ENCODE measurements around the gene SH3D19. TPM values are rescaled to one million over a fixed set of nuclear protein-coding genes. Genes with fewer than 3 reads are reported as not detected.
A peak's percentile ranks its signal among the peaks of the same experiment; 100 is the strongest.
"Not testable (repeated sequence)": the region's sequence is repeated elsewhere in the genome, so short reads cannot be mapped to it uniquely, and the experiment has no call there.

Gene SH3D19
- total RNA-seq, 2 donors from 2014 or later: 88.0 to 94.7 TPM

DNA sequence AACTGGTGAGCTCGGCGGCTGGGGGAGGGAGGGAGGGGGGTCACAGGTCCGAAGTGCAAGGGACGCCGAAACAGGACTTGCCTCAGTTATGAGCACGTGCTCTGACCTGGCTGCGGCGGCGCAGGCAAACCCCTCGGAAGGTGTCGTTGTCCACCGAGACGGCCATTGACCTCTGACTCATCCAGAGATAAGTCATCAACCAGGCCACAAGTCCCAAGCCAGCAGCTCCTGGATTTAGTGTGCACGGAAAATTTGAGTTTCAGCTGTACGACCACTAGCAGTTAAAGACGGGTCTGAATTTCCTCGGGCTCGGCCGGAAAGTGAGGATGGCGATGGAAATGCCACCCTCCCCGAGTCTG, 674 bp downstream of the SH3D19 start:
- intact Hi-C loops (cut with DNase I): no loop called here
- ATAC-seq (peak; percentile 39 to 68), DNase-seq (peak; percentile 62)

DNA sequence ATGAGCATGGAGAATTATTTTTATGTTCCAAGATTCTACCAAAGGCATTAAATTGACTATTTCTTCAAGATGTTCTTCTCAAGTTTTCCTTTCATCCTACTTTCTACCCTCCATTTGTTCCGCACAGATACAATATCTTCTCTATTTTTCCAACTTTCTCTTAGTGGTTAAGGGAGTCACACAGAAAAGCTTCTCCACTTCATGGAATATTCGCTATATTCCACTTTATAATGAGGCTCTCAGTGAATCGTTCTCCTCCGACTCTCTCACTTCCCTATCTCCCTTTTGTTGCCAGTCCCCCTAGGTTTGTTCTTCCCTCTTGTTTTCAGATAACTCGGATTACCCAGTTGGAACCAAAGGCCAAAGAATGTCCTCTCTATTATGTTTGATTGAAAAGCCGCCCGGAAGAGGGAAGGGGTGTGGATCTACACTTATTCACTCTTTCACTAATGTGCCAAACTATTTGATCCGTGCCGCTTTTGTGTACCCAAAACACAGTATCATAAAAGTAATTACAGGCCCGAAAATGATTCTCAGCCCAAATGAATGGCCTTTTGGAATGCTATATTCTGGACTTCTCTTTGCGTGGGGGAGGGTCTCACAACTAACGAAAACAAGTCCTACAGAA, 1.2 kb downstream of the SH3D19 start:
- ATAC-seq (peak in 1 of 2 donors; percentile 3), DNase-seq (no peak)
- intact Hi-C loops (cut with DNase I): no loop called here

DNA sequence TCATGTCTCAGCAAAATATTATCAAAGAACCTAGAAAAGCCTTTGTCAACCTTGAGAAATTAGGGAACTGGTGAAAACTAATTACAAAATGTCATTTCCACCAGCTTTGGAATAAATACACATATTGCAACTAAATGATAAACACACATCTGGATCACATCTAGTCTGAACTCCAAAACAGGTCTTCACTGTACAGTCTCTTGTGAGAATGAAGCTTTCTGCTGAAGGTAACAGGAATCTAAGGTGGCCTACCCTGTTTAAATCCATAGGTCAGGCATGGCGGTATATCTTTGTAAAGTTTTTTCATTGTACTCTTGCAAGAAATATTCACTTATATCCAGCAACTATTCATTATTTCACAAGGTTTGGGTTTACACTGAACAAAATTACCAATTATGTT, 1.7 kb downstream of the SH3D19 start:
- ATAC-seq (no peak), DNase-seq (no peak)
- intact Hi-C loops (cut with DNase I): no loop called here

DNA sequence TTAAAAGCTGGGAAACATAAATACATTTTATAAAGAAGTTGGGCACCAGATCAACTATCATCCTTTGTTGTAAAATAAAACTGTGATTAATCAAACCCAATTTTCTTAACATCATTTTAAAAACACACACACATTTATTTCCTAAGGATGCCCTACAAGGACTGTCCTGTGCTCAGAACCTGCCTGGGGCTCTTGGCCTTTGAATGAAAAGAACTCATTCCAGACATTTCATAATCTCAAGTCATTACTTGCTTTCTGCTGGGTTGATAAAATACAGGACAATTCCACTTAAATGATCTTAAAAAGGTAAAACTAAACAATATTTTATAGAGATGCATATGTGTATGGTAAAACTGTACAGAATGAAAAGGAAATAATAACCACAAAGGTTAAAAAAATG, 2.8 kb downstream of the SH3D19 start:
- DNase-seq: no peak
- intact Hi-C loops (cut with DNase I): no loop called here
- ATAC-seq: no peak

DNA sequence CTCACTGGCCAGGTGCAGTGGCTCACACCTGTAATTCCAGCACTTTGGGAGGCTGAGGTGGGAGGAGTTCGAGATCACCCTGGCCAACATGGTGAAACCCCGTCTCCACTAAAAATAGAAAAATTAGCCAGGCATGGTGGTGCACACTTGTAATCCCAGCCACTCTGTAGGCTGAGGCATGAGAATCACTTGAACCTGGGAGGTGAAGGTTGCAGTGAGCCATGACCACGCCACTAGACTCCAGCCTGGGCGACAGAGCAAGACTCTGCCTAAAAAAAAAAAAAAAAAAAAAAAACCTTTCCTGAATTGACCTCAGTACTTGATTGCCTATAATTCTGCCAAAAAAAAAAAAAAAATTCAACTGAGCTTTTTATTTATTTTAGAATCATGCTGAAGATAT, 3.2 kb downstream of the SH3D19 start:
- intact Hi-C loops (cut with DNase I); ATAC-seq: not testable (repeated sequence)

DNA sequence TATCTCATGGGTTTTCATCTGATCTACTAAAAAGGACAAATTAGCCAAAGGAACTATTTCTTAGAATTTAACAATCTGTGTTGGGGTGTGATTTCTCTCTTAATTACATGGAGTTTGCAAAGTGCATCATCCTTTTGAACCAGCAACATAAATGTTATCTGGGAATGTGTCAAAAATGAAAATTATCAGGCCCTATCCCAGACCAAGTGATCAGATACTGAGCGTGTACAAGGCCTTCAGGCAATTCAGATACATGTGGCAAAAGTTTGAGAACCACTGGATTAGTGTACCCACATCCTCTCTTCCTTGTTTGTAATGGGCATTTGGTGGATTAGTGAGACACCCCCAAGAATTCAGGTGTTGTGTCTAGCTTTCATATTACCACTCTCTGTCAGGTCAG, 3.8 kb downstream of the SH3D19 start:
- no peak for DNase-seq
- intact Hi-C loops (cut with DNase I): no loop called here
- no peak for ATAC-seq

More for the DNA sequence above, 3.2 kb downstream of the SH3D19 start:
- DNase-seq: not testable (repeated sequence)

DNA sequence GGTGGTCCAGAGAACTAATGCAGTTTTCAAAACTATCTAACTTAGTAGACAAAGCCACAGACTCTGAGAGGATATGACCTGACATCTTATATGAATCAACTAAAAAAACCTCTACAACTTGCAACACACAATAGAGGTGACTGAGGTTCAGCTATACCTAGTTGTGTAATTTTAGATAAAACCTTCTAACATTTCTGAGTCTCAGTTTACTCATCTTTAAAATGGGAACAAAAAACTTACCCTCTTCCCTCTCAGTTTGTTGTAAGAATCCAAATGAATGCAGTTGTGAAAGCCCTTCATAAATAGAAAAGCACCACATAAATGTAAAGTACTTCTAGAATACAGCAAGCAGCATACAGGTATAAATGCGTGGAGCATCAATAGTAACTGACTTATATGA, 5.9 kb downstream of the SH3D19 start:
- no peak for DNase-seq
- no peak for ATAC-seq
- intact Hi-C loops (cut with DNase I): no loop called here

DNA sequence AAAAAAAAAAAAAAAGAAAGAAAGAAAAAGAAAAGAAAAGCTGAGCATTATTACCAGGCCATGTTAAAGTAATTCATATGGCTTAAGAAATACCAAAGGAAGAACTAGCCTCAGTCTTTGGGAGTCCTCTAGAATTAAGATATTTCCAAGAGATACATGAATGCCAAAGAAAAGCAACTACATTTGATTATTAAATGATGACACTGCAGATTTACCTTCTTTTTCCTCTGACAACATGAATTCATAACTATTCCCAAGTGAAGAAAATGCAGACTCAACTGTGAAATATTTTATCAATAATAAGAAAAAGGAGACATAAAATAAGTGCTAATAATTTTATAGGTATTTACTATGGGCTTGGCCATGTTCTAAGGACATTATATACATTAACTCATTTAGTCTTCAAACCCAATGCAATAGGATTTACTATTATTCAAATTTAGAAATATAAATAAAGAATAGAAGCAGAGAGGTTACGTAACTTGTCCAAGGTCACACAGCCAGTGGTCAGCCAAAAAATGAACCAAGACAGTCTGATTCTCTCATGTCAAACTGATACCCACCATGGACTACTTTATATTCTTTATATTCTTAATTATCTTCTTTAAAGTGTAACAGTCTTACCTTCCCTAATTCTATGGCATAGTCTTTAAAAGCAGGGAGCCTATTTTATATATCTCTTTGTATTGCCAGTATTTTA, 6.9 kb downstream of the SH3D19 start:
- DNase-seq: no peak
- no peak for ATAC-seq
- intact Hi-C loops (cut with DNase I): no loop called here

DNA sequence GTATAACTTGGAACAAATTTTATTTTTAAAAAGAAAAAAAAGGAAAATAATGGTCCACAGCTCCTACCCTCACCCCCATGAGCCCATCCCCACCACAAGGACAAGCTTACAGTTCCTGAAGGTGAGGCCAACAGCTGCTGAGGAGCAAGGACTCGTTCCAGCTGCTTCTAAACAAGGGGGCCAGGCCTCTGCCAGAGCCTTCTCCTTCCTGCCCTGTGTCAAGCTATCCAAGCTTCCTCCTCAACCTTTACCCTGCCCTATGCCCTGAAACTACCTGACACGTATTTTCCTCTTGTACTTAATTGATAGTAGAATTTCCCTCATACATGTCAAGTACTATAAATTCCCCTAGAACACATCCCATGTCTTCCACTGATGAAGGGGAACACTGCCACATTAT, 8.8 kb downstream of the SH3D19 start:
- intact Hi-C loops (cut with DNase I): no loop called here
- no peak for ATAC-seq

DNA sequence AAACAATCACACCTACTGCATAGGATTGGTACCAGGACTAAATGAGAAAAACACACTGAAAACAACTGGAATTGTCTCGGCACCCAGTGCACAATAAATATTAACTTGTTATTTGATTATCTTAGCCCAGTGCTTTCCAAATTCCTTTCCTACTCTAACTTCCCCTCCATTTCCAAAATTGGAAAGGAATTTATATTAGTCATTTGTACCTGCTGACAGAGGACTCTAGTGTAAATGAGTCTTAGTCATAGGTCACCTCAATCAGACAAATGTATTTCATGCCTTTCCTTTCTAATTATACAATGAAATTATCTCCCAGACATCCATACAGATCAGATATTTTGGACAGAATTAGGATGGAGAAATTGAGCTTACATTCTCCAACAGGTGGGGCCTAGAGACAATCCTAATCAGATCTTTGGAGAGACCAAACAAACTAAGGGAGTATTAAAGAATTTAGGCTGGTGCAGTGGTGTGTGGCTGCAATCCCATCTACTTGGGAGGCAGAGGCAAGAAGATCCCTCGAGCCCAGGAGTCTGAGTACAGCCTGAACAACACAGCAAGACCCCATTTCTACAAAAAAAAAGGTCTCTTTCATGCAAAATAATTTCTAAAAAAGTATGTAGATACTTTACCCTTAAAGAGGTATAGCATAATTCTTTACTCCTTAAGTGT, 10.1 kb downstream of the SH3D19 start:
- DNase-seq (no peak), ATAC-seq (peak; percentile 34 to 83)
- intact Hi-C loops (cut with DNase I): no loop called here

More for the DNA sequence above, 8.8 kb downstream of the SH3D19 start:
- no peak for DNase-seq

DNA sequence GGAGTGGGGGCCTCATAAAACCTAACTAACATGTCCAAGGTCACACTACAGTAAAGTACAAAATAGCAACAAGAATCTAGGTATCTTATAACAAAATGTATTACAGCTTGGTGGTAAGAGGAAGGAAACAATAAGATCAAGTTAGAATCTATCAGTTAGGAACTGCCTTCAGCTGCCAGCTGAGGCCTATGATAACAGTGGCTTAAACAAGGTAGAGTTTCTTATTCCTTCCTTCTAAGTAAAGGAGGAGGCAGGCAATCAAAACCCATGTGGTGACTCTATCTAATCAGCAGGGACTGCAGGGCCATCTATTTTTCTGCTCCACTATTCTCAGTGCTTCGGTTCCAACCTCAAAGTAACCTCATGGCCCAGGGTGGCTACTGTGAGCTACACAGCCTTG, 10.9 kb downstream of the SH3D19 start:
- ATAC-seq: peak in 1 of 2 donors; percentile 44
- intact Hi-C loops (cut with DNase I): no loop called here
- DNase-seq: no peak

DNA sequence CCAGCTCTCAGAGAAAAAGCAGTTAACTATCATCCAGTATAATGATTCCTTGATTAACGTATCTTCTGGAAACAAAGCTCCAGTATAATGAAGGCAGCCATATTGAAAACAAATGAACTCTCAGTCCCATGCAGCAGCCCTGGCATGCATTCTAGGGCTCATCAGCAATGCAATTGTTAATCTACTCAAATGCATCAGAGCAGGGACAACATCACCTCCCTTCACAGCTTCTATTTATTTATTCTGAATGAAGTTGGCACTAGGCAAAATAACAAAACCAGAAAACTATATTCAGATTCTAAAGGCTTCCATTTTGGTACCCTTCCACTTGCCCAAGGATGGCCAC, 11.4 kb downstream of the SH3D19 start:
- no peak for ATAC-seq
- intact Hi-C loops (cut with DNase I): no loop called here
- DNase-seq: no peak

DNA sequence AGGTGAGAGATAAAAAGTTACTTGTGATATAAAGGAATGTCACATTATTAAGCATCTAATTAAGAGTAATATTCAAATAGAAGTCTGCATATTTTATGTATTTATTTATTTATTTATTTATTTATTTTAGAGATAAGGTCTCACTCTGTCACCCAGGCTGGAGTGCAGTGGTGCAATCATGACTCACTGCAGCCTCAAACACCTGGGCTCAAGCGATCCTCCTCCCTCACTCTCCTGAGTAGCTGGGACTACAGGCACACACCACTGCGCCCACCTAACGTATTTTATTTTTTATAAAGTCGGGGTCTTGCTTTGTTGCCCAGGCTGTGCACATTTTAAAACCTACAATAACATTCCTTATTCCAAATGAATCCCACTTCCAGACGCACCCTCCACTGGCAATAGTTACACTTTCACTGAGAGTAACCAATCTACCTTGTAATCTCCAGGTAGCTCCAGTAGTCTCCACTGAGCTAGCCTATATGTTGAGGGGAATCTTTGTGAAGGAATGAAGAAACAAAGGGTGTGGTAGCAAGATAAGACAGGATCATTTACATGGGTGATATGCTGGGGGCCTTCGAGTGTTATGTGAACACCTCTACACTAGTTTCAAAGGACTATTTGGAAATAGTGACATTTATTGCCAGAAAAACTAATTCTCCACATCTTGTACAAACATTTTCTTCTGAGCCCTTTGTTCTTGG, 11.9 kb downstream of the SH3D19 start:
- ATAC-seq: no peak
- no peak for DNase-seq
- intact Hi-C loops (cut with DNase I): no loop called here

DNA sequence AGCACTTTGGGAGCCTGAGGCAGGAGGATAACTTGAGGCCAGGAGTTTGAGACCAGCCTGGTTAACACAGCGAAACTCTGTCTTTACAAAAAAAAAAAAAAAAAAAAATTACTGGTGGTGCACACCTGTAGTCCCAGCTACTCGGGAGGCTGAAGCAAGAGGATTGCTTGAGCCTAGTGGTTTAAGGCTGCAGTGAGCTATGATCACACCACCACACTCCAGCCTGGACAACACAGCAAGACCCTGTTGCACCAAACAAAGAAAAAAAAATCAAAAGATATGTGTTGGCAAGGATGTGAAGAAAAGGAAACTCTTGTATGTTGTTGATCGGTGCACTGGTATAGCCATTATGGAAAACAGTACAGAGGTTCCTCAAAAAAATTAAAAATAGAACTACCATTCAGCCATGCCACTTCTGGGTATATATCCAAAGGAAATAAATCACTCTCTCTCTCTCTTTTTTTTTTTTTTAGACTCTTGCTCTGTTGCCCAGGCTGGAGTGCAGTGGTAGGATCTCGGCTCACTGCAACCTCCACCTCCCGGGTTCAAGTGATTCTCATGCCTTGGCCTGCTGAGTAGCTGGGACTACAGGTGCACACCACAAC, 15.2 kb downstream of the SH3D19 start:
- DNase-seq (no peak), ATAC-seq (no peak)
- intact Hi-C loops (cut with DNase I): no loop called here

DNA sequence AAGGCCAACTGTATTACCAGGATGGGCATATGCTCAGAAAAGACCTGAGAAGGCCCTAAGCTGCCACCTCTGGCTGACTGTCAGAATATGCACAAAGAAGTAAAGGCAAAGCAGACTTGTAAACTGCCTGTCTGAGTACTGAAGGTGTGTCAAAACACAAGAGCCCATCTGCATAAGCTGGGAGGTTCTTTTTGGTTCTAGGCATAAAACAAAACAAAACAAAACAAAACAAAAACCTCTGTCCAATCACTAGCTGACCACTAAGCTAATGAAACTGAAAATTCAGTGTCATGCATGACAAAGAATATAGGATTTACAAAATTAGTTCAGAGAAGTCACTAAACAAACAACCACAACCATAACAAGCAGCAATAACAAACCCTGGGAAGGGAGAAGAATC, 20.6 kb downstream of the SH3D19 start:
- DNase-seq (no peak), ATAC-seq (no peak)
- intact Hi-C loops (cut with DNase I): no loop called here

DNA sequence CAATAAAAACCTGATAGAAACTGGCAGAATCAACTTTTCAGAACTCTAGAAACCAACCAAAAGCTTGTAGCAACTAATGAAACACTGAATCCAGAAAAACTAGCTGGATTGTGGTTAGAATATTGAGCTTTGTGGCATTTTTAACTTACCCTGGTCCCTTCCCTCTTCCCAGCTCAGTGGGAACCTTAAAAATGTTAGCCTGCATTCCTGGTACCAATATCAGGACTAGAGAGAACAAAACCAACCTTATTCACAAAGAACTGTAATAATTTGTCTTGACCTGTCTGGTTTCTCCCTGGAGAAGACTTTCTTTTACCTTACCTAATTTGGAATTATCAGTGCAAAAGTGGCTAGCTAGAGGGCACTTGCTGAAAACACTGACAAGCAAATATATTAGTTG, 21.2 kb downstream of the SH3D19 start:
- intact Hi-C loops (cut with DNase I): no loop called here
- no peak for DNase-seq
- no peak for ATAC-seq

DNA sequence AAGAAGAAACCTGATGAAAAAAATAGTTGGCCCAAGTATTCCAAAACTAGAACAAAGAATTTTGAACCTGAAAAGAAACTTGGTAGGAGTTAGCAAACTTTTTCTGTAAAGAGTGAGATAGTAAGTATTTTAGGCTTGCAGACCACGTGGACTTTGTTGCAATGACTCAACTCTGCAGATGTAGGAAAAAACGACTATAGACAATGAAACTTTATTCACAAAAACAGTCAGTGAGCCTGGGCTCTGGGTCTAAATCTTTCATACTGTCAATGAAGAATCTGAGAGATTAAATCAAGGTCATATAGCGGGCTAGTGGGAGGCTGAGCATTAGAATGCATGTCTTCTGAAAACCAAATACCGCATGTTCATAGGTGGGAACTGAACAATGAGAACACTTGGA, 23.0 kb downstream of the SH3D19 start:
- ATAC-seq: no peak
- no peak for DNase-seq
- intact Hi-C loops (cut with DNase I): no loop called here

DNA sequence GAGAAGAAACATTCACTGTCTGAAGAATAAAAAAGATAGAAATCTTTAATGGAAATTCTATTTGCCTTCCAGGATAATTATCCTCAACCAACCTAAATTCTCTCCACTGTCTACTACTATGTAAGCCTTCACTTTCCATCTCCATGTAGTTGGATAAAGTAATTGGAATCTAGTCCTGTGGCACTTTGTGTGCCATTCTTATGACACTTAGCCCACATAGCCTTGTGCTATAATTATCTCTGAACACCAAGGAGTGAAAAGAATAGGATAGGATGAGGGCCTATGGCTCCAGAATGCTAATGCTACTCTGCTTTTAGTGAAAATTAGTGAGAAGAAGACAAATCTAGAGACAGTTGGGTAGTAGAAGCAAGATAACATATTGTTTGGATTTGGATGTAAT, 28.2 kb downstream of the SH3D19 start:
- no peak for DNase-seq
- intact Hi-C loops (cut with DNase I): no loop called here
- peak; percentile 73 to 74 for ATAC-seq

DNA sequence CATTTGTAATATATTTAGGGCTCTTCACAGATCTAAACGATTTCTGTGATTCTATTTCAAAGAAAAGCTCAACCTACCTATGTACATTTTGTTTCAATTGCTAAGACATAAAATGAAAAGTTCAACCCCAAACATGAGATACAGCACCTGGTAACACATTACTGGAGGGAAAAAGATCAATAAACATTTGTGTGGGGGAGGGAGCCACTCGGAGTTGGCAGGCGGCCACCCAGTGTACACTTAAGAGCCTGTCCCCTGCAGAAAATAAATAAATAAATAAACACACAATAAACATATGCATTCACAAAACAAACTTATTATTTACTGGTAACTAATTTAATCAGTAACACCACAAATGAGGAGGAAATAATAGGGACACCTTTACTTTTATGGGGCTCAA, 29.2 kb downstream of the SH3D19 start:
- ATAC-seq: no peak
- intact Hi-C loops (cut with DNase I): no loop called here
- DNase-seq: no peak

Measured in left cardiac atrium (tissue), 4 donors.